GM12892 (cell line): ENCODE results near the gene FASTK.

Experiments used
- POLR2A ChIP-seq: IDR thresholded peaks from 2 replicates; pipeline ENCODE4 v1.6.1; 2011; ENCODE audit warnings: low read depth, low read length, control low read depth
- TAF1 ChIP-seq: IDR thresholded peaks from 2 replicates; pipeline ENCODE4 v1.6.1; 2011; ENCODE audit warnings: low read depth, mild to moderate bottlenecking, control low read depth, low read length, borderline replicate concordance

- TF ChIP-seq POLR2A, result no peak
- TF ChIP-seq TAF1, result no peak
Observed at GRCh38 chr7:151123822-151124464, 43.3 kb upstream of the FASTK start.
